ENCODE results near the gene CRIM1. TPM values are rescaled to one million over a fixed set of nuclear protein-coding genes. Genes with fewer than 3 reads are reported as not detected.
A peak's percentile ranks its signal among the peaks of the same experiment; 100 is the strongest.

The CRIM1 gene
- polyA plus RNA-seq, 3 donors from 2014 or later = 1.9 to 3.3 (median 3.0) TPM

DNA sequence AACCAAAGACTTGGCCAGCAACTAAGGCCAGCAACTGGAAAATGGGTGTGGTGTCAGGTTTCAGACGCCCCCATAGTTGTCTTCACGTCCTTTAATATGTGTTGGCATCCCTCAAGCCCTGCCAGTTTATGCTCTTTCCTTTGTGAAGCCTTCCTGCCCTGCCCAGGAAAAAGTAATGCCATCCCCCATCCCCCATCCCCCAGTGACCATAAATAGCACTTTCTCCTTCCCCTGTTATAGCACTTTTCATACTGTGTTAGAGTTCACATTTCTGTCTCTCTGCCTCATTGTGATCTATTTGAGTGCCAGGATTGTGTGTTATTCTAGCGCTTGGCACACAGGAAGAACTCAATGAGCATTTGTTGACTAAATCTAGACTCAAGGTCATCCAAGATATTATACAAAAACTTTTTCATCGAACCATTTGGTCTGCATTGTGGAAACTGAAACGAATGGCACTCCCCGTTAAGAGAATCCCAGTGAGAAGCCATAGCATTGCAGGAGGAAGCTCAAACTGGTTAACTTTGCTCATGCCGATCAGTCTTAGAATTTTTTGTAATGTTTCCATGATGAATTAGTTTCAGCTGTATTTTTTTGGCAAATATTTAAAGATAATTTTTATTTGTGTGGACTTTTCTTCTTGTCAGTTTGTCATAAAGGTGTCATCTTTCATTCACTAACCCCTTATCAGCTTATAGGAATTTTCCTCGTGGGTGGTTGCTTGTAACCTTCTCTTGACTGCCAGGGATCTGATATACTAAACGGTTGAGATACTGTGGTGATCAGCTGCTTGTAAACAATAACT is 15.7 kb downstream of the CRIM1 start:
- Mint-ChIP-seq H3K4me1 (peaks cover 26 to 53% of the 10 kb centered on the region in 2 donors), H3K27ac (no peak overlapping the region), H3K9me3 (no peaks in the 10 kb centered on the region), H3K4me3 (no peak overlapping the region), H3K27me3 (ENCODE audit: low read depth in 3 of 3) (peaks cover 0 to 2% (median 0%) of the 10 kb centered on the region in 3 donors), H3K36me3 (no peaks in the 10 kb centered on the region)
- no peak for DNase-seq

DNA sequence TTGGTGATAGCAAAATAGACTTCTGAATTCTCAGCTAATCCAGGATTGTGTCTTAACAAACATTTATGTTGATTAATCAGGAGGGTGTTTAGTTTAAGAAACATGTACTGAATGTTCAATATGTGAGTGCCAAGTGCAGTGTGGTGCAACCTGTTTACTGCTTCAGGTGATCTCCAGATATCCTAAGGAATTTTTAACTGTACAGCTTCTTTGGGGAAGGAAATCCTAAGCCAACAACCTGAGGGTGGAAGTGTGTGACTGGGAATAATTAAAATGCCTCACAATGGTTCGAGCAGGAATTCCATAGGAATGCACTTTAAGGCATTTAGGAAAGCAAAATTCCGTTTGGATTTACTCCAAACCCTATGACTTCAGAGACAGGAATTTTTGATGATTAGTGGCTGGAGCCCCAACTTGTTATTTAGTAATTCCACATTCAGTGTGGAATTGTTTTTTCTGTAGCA is 16.4 kb downstream of the CRIM1 start:
- no peak overlapping the region for H3K4me3 Mint-ChIP-seq
- DNase-seq = no peak
- H3K9me3 Mint-ChIP-seq = no peaks in the 10 kb centered on the region
- no peaks in the 10 kb centered on the region for H3K36me3 Mint-ChIP-seq
- peaks cover 26 to 56% of the 10 kb centered on the region in 2 donors for H3K4me1 Mint-ChIP-seq
- no peak overlapping the region for H3K27ac Mint-ChIP-seq
- H3K27me3 Mint-ChIP-seq (ENCODE audit: low read depth in 3 of 3) = peaks cover 0 to 2% (median 0%) of the 10 kb centered on the region in 3 donors

DNA sequence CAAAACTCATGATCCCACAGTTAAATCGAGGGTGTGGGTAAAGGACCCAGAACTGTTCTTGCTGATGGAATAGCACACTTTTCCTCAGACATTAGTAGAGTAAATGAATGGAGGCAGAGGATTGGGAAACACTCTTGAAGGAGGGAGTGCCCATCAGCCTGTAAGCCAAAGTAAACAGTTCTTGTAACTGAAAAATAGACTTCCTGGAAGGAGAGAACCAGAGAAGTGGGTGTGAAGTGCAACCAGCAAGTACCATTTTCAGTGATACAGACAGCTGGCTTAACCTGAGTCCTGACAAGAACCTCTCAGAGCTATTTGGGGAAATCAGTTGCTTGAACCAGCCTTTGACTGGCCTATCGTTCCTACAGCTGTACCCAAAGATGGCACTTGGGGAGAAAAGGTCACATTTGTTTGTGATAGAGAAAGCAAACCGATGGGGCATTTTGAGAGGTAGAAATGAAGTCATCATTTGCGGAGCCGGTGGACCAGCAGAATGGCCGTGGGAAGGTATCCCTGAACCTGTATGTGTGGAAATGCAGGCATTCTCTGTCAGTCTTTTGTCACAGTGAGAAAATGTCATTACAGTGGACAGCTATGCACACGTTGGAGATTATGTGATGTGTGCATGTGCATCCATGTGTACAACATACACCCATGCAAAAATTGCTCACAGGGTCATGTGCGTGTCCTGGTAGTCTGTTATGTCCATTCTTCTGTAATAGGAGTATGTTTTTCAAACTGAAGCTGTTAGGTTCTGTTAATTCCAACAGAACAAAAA is 17.8 kb downstream of the CRIM1 start:
- H3K4me1 Mint-ChIP-seq = peaks cover 26 to 56% of the 10 kb centered on the region in 2 donors
- no peak for DNase-seq
- peak overlapping the region in 1 of 5 donors; percentile 15 for H3K4me3 Mint-ChIP-seq
- H3K27me3 Mint-ChIP-seq (ENCODE audit: low read depth in 3 of 3) = peaks cover 0 to 2% (median 0%) of the 10 kb centered on the region in 3 donors
- no peaks in the 10 kb centered on the region for H3K9me3 Mint-ChIP-seq
- H3K27ac Mint-ChIP-seq = peak overlapping the region in 1 of 6 donors; percentile 38
- H3K36me3 Mint-ChIP-seq = peaks cover 0 to 4% (median 0%) of the 10 kb centered on the region in 3 donors

DNA sequence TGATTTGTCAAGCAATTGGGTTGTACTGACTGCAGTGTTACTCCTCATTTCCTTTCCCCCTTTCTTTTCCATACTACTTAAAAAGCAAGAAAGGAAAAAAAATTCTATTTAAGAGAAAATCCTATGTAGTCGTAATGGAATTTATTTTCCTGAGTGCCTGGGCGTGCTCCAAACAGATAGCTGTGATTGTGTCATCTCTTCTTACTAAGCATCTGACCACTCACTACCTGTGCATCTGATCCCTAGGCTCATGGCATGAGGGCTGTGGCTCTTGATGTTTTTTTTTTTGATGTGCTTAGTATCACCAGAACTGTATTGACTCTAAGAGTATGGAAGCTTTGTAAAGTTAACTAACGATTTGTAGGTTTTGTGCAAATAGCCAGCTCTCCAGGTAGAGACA is 19.0 kb downstream of the CRIM1 start:
- Mint-ChIP-seq H3K27me3 (ENCODE audit: low read depth in 3 of 3) (peaks cover 0 to 2% (median 0%) of the 10 kb centered on the region in 3 donors), H3K4me1 (peaks cover 26 to 56% of the 10 kb centered on the region in 2 donors), H3K4me3 (no peak overlapping the region), H3K27ac (no peak overlapping the region), H3K36me3 (peaks cover 0 to 13% (median 4%) of the 10 kb centered on the region in 3 donors), H3K9me3 (no peaks in the 10 kb centered on the region)
- no peak for DNase-seq

DNA sequence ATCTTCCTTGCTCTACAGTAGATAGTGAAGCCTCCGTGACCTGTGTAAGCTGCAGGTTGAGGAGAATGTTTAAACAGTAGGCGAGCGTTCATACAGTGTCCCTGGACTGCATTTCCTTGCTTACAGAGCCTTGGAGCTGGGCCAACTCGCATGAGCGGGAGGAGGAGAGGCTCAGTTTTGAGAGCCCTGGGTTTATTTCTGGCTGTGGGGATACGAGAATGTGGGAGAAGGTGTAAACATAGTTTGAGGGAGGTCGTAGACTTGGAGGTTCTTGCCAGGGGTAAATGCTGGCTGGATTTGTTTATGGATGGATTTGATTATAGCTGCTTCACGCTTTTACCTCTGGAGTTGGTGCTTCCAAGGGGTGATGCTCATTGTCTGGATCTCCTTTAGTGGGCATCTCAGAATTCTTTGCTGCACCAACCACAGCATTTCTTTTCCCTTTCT is 20.8 kb downstream of the CRIM1 start:
- peaks cover 0 to 2% (median 0%) of the 10 kb centered on the region in 3 donors for H3K27me3 Mint-ChIP-seq (ENCODE audit: low read depth in 3 of 3)
- H3K4me3 Mint-ChIP-seq = no peak overlapping the region
- no peaks in the 10 kb centered on the region for H3K9me3 Mint-ChIP-seq
- H3K4me1 Mint-ChIP-seq = peaks cover 20 to 40% of the 10 kb centered on the region in 2 donors
- peaks cover 4 to 13% (median 6%) of the 10 kb centered on the region in 3 donors for H3K36me3 Mint-ChIP-seq
- DNase-seq = no peak
- peak overlapping the region in 1 of 6 donors; percentile 22 for H3K27ac Mint-ChIP-seq

DNA sequence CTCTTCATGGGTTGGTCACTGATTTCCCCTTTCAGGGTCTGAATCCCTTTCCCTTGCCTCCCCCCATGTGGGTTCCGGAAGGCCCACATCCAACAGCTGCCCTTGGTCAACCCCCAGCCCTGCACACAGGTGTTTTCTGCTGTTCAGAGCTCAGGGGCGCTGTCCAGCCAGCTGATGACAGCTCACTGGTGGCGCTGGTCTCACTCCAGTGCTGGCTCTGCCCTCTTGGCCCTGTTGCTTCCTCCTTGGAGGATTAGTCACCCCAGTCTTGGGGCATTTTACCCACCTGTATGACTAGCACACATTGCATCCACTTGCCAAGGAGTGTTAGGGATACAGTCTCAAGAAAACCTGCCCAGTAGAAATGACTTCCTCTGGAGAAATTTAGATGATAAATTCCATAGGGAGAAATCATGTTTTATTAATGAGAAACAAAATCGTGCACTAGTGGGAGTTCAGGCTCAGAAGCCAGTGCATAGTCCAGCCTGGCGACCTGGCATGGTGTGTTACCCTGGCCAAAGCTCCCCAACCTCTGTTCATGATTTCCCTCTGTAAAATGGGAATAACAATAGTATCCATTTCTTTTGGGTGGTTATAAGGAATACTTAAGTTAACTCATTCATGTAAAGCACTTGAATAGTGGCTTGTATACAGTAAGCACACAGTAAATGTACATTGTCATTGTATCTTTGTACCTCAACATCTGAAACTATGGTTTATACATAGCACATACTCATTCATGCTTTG is 21.6 kb downstream of the CRIM1 start:
- Mint-ChIP-seq H3K36me3 (peaks cover 4 to 13% (median 6%) of the 10 kb centered on the region in 3 donors), H3K4me1 (peaks cover 17 to 34% of the 10 kb centered on the region in 2 donors), H3K27ac (no peak overlapping the region), H3K4me3 (no peak overlapping the region), H3K27me3 (ENCODE audit: low read depth in 3 of 3) (peaks cover 0 to 2% (median 0%) of the 10 kb centered on the region in 3 donors), H3K9me3 (no peaks in the 10 kb centered on the region)
- no peak for DNase-seq

DNA sequence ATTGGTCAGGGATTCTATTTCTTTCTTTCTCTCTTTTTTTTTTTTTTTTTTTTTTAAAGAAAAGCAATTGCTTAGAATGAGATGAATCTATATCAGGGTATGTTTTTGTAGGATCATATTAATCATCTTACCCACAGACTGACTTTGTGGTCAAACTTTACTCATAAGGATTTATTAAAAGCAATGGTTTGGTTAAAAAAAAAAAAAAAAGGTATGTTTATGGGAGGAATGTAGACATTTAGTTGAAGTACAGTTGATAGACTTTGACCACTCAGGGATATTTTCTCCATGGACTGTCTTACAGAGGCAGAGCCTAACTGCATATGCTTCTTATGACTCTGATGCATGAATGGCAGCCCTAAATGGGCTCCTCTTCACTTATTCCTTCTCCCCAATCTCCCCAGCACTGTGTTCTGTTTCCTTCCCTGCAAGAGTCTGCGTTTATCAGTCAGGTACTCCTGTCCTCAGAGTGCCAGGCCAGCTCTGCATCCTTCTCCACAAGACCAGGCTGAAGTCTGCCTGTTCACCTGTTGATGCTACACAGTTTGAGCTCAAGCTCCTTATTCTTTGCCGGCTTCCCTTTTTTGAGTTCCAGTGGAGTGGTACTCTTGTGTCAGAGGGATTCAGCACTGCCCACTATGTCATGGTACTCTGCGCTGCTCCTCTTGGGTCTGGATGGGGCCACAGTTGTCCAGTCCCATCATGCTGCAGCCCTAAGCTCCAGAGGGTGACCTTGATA is 24.3 kb downstream of the CRIM1 start:
- H3K27ac Mint-ChIP-seq = peak overlapping the region in 2 of 6 donors; percentile 9 to 60
- H3K36me3 Mint-ChIP-seq = peaks cover 4 to 13% (median 6%) of the 10 kb centered on the region in 3 donors
- H3K4me1 Mint-ChIP-seq = peaks cover 1 to 10% of the 10 kb centered on the region in 2 donors
- DNase-seq = no peak
- H3K4me3 Mint-ChIP-seq = no peak overlapping the region
- H3K27me3 Mint-ChIP-seq (ENCODE audit: low read depth in 3 of 3) = peaks cover 0 to 5% (median 2%) of the 10 kb centered on the region in 3 donors
- H3K9me3 Mint-ChIP-seq = no peaks in the 10 kb centered on the region

DNA sequence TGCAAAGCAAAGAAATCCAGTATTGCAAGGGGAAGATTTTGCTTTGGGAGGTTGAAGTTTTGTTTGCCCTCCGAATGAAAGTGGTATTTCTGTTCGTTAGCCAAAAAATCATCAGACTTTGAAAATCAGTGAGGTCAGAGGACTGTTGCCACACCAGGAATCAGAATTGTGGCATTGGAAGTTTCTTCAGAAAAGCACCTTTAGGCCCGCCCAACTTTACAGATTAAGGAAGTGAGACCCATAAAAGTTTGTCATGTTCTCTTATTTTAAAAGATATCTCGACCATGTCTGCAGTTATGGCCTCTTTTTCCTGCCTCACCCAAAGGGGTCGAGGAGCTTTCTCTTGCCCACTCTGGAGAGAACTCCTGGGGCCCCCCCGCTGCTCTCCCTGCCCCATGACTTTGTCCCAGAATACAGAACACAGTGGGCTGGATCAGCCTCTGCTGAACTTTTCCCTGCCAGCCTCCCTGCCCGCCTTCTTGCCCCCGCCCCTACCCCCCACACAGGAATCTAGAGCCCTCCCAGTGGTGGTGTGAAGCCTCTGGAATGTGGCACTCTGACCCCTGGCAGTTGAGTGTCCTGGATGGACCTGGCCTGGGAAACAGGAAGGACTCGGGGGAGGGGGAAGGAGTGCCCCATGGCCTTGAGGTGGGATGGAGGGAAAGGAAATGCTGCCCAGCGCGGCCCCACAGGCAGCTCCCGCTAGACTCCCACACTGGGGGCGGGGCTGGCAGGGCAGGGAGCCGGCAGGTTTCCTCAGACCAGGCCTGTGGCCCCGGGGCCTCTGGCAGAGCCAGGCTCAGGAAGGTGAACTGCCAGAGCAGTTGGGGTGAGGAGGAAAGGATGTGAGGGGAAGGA is 25.3 kb downstream of the CRIM1 start:
- H3K27ac Mint-ChIP-seq = peak overlapping the region in 1 of 6 donors; percentile 60
- H3K4me3 Mint-ChIP-seq = no peak overlapping the region

DNA sequence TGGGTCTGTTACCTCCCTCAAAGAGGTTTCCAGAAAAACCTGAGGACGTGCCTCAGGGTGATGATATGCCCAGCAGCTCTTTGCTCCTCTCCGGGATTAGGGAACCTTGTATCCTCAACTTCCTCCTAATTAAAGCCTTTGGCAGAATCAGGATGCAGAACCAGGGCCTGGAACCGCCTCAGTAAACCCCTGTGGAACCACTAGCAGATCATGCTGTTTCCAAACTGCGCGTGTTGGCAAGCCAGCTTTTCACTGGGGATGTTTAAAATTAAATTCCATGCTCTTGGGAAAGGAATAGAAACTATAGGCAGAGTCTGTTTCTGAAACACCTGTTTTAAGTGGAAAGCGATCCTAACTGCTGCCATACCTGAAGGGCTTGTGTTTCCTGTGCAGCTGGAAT is 26.4 kb downstream of the CRIM1 start:
- Mint-ChIP-seq H3K4me3 (no peak overlapping the region), H3K4me1 (peaks cover 6 to 8% of the 10 kb centered on the region in 2 donors), H3K36me3 (peaks cover 4 to 13% (median 6%) of the 10 kb centered on the region in 3 donors), H3K27ac (no peak overlapping the region), H3K27me3 (ENCODE audit: low read depth in 3 of 3) (peaks cover 0 to 5% (median 0%) of the 10 kb centered on the region in 3 donors), H3K9me3 (no peaks in the 10 kb centered on the region)
- no peak for DNase-seq

More for the DNA sequence above, 25.3 kb downstream of the CRIM1 start:
- Mint-ChIP-seq H3K36me3 (peaks cover 4 to 13% (median 6%) of the 10 kb centered on the region in 3 donors), H3K27me3 (ENCODE audit: low read depth in 3 of 3) (peaks cover 0 to 5% (median under 1%) of the 10 kb centered on the region in 3 donors), H3K4me1 (peaks cover 1 to 10% of the 10 kb centered on the region in 2 donors), H3K9me3 (no peaks in the 10 kb centered on the region)
- DNase-seq = no peak

DNA sequence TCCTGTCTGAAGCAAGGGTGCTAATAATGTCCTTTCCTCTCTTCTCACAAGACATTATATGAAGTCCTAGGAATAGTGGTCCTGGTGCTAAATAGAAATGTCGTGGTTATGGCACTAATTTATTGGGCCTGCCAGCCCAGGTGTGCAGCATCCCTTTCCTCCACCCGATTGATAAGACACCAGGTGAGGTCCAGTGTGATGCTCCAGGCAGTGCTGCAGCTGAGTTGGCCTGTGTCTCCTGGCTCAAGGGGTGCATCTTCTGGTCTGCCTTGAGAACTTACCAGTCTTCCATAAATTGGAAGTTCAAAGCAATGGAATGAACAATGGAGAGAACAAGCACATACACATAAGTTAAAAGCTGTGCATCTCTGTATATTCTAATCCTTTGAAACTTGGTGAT is 26.9 kb downstream of the CRIM1 start:
- H3K4me1 Mint-ChIP-seq = peaks cover 11 to 12% of the 10 kb centered on the region in 2 donors
- no peak overlapping the region for H3K27ac Mint-ChIP-seq
- no peak overlapping the region for H3K4me3 Mint-ChIP-seq
- no peak for DNase-seq
- peaks cover 0 to 5% (median 0%) of the 10 kb centered on the region in 3 donors for H3K27me3 Mint-ChIP-seq (ENCODE audit: low read depth in 3 of 3)
- no peaks in the 10 kb centered on the region for H3K9me3 Mint-ChIP-seq
- peaks cover 4 to 13% (median 6%) of the 10 kb centered on the region in 3 donors for H3K36me3 Mint-ChIP-seq

DNA sequence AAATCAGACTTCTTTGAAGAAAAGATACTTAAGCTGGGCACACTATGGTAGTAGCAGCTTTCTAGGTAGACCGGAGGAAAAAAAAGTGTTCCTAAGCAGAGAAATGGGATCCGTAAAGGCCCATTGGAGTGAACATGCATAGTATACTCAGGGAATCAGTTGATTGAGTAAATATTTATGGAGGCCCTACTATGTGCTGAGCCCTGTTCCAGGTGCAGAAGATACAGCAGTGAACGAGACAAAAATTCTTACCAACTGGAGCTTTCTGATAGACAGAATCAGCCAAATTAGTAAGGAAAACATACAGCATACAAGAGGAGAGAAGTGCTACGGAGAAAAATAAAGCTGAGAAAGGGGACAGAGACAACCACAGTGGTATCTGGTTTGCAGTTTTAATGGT is 28.1 kb downstream of the CRIM1 start:
- Mint-ChIP-seq H3K36me3 (peaks cover 4 to 6% (median 6%) of the 10 kb centered on the region in 3 donors), H3K27me3 (ENCODE audit: low read depth in 3 of 3) (peaks cover 0 to 5% (median 0%) of the 10 kb centered on the region in 3 donors), H3K4me1 (peaks cover 15 to 20% of the 10 kb centered on the region in 2 donors), H3K9me3 (no peaks in the 10 kb centered on the region), H3K27ac (no peak overlapping the region), H3K4me3 (no peak overlapping the region)
- no peak for DNase-seq

DNA sequence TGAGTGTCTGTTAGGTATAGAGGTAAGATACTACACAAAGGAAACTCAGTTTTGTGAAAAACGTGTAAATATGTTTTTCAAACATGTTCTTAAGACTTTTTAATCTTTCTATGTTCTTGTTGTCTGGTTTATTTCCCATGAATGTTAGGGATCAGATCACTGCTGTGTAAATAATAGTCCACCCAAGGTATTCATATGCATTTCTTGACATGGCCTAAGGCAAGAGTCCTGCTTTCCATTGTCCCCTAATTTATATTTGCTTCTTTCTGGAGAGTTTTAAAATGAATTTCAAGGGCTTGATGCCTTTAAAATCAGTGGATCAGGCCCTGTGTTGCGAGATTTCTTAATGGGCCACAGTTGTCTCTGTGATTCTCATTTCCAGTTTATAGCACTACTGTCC is 28.9 kb downstream of the CRIM1 start:
- DNase-seq = no peak
- peaks cover 0 to 5% (median 0%) of the 10 kb centered on the region in 3 donors for H3K27me3 Mint-ChIP-seq (ENCODE audit: low read depth in 3 of 3)
- H3K4me1 Mint-ChIP-seq = peaks cover 15 to 20% of the 10 kb centered on the region in 2 donors
- no peaks in the 10 kb centered on the region for H3K9me3 Mint-ChIP-seq
- peaks cover under 1 to 6% (median 5%) of the 10 kb centered on the region in 3 donors for H3K36me3 Mint-ChIP-seq
- no peak overlapping the region for H3K27ac Mint-ChIP-seq
- no peak overlapping the region for H3K4me3 Mint-ChIP-seq

Measured in immature natural killer cell (primary cell).